Tongue (tissue), 3 donors: Measurements from ENCODE around the gene AKR7A2. TPM values are rescaled to one million over a fixed set of nuclear protein-coding genes. Genes with fewer than 3 reads are reported as not detected.
"Not testable (repeated sequence)": the region's sequence is repeated elsewhere in the genome, so short reads cannot be mapped to it uniquely, and the experiment has no call there.

ENCODE experiments used
- DNase-seq: peaks from one replicate; pipeline ENCODE4 v3.0.0-alpha.2; 2015
- small RNA-seq: library from RNA; depleted of rRNA; stranded (forward); fragments of <200 nt; gene quantifications from one replicate; pipeline ENCODE3, GENCODE V24; 2014; ENCODE audit warnings: low replicate concordance
- total RNA-seq: library from RNA; depleted of rRNA; stranded (reverse); fragments of >200 nt; gene quantifications from one replicate; pipeline ENCODE4 v1.2.3, GENCODE V29; 2014

Gene AKR7A2
- total RNA-seq, 1 donor from 2014 or later, result 61.6 TPM

- no peak for DNase-seq
Observed at GRCh38 chr1:19258353-19258752, 53.6 kb downstream of the AKR7A2 start.

GRCh38 chr1:19257178-19257914 lies 54.6 kb downstream of the AKR7A2 start:
- DNase-seq, result no peak

GRCh38 chr1:19256301-19256700 lies 55.6 kb downstream of the AKR7A2 start:
- not testable (repeated sequence) for DNase-seq

- DNase-seq, result no peak
Observed at GRCh38 chr1:19255288-19255687, 56.7 kb downstream of the AKR7A2 start.

GRCh38 chr1:19254416-19254815 lies 57.5 kb downstream of the AKR7A2 start:
- DNase-seq, result no peak

Small RNA genes lying within 50 kb of the gene (small RNA-seq; reads per million reads assigned to genes)
- gene RNU6-1099P, result not detected

Other genes starting within 250 kb of the AKR7A2 start
- gene UBR4, start 101.9 kb downstream of the AKR7A2 start, total RNA-seq, result 87.6 TPM
- 38.2 TPM for gene EMC1, start 60.6 kb downstream of the AKR7A2 start, total RNA-seq
- 16.1 TPM for gene MRTO4, start 60.3 kb downstream of the AKR7A2 start, total RNA-seq
- 1.3 TPM for gene AKR7A3, start 23.4 kb downstream of the AKR7A2 start, total RNA-seq
- gene SLC66A1, start 182 bp upstream of the AKR7A2 start, total RNA-seq, result 8.6 TPM
- gene CAPZB, start 173.4 kb upstream of the AKR7A2 start, total RNA-seq, result 140 TPM